WTC11 (cell line): ENCODE measurements around the gene HERC2. TPM values are rescaled to one million over a fixed set of nuclear protein-coding genes. Genes with fewer than 3 reads are reported as not detected.

ENCODE experiments used
- ATAC-seq: fragments of 200-7000 bp; cut with Tn5 transposase; 2 replicates; pipeline ENCODE4 v1.10.0; 2021; ENCODE audit warnings: mild to moderate bottlenecking, moderate library complexity
- CTCF ChIA-PET: fragments of 300-600 bp; sonication (Branson Sonifier 250); formaldehyde crosslinking; loops from one replicate; lab custom pipeline; 2021; ENCODE audit warnings: antibody characterized with exemption; lab: Charles Lee
- POLR2A ChIA-PET: fragments of 350-600 bp; sonication (Branson Sonifier 250); formaldehyde crosslinking; loops from one replicate; lab custom pipeline; 2021; ENCODE audit warnings: antibody characterized with exemption; lab: Charles Lee
- DNase-seq: peaks from one replicate; pipeline ENCODE4 v3.0.0; 2021; ENCODE audit warnings: low spot score
- H3K27ac Mint-ChIP-seq: 2 replicates; pipeline ENCODE4 v1.8.0; 2021; ENCODE audit warnings: mixed read lengths
- H3K27me3 Mint-ChIP-seq: 2 replicates; pipeline ENCODE4 v1.8.0; 2021; ENCODE audit warnings: low read depth, mild to moderate bottlenecking, moderate library complexity, mixed read lengths
- H3K36me3 Mint-ChIP-seq: 2 replicates; pipeline ENCODE4 v1.8.0; 2021; ENCODE audit warnings: mixed read lengths
- H3K4me1 Mint-ChIP-seq: 2 replicates; pipeline ENCODE4 v1.8.0; 2022; ENCODE audit warnings: mixed read lengths
- H3K4me3 Mint-ChIP-seq: 2 replicates; pipeline ENCODE4 v1.8.0; 2021; ENCODE audit warnings: mild to moderate bottlenecking, moderate library complexity, mixed read lengths
- H3K9me3 Mint-ChIP-seq: 2 replicates; pipeline ENCODE4 v1.8.0; 2021; ENCODE audit warnings: mixed read lengths
- ATF3 ChIP-seq: sonication (generic); formaldehyde crosslinking; conservative IDR thresholded peaks from 2 replicates; pipeline ENCODE4 v1.8.1; 2022; ENCODE audit warnings: mild to moderate bottlenecking, missing genetic modification reagents
- CREB1 ChIP-seq: sonication (generic); formaldehyde crosslinking; IDR thresholded peaks from 2 replicates; pipeline ENCODE4 v1.8.0; 2023; ENCODE audit warnings: mild to moderate bottlenecking, missing genetic modification reagents
- CTCF ChIP-seq: fragments of 200-600 bp; IDR thresholded peaks from 2 replicates; pipeline ENCODE4 v1.8.0; 2022; ENCODE audit warnings: antibody characterized with exemption
- ERG ChIP-seq: fragments of 250-450 bp; sonication (Bioruptor Pico); IDR thresholded peaks from 2 replicates; pipeline ENCODE4 v1.8.0; 2021; ENCODE audit warnings: mild to moderate bottlenecking
- GTF2I ChIP-seq: fragments of 250-450 bp; sonication (Bioruptor Pico); conservative IDR thresholded peaks from 2 replicates; pipeline ENCODE4 v1.4.0; 2021; ENCODE audit warnings: mild to moderate bottlenecking
- HMGA2 ChIP-seq: fragments of 250-450 bp; sonication (Bioruptor Pico); IDR thresholded peaks from 2 replicates; pipeline ENCODE4 v1.4.0; 2021; ENCODE audit warnings: mild to moderate bottlenecking, moderate library complexity
- IRF2 ChIP-seq: sonication (generic); formaldehyde crosslinking; IDR thresholded peaks from 2 replicates; pipeline ENCODE4 v1.8.0; 2022; ENCODE audit warnings: low read depth, missing genetic modification reagents, borderline replicate concordance
- JUN ChIP-seq: sonication (generic); formaldehyde crosslinking; IDR thresholded peaks from 2 replicates; pipeline ENCODE4 v1.8.0; 2023; ENCODE audit warnings: mild to moderate bottlenecking, missing genetic modification reagents
- MYBL2 ChIP-seq: sonication (generic); formaldehyde crosslinking; IDR thresholded peaks from 2 replicates; pipeline ENCODE4 v1.8.1; 2023; ENCODE audit warnings: mild to moderate bottlenecking, moderate library complexity, missing genetic modification reagents
- RELA ChIP-seq: sonication (generic); formaldehyde crosslinking; IDR thresholded peaks from 2 replicates; pipeline ENCODE4 v1.8.1; 2022; ENCODE audit warnings: missing genetic modification reagents, mild to moderate bottlenecking, borderline replicate concordance
- STAT6 ChIP-seq: sonication (generic); formaldehyde crosslinking; conservative IDR thresholded peaks from 2 replicates; pipeline ENCODE4 v1.8.1; 2023; ENCODE audit warnings: mild to moderate bottlenecking, low read depth, missing genetic modification reagents, moderate library complexity
- TCF7 ChIP-seq: sonication (generic); formaldehyde crosslinking; IDR thresholded peaks from 2 replicates; pipeline ENCODE4 v1.8.0; 2022; ENCODE audit warnings: mild to moderate bottlenecking, low read depth, missing genetic modification reagents, moderate library complexity
- TP53 ChIP-seq: sonication (generic); formaldehyde crosslinking; IDR thresholded peaks from 2 replicates; pipeline ENCODE4 v1.8.1; 2023; ENCODE audit warnings: mild to moderate bottlenecking, missing genetic modification reagents
- USF1 ChIP-seq: sonication (generic); formaldehyde crosslinking; IDR thresholded peaks from 2 replicates; pipeline ENCODE4 v1.8.0; 2022; ENCODE audit warnings: mild to moderate bottlenecking, missing genetic modification reagents
- ZNF232 ChIP-seq: sonication (generic); formaldehyde crosslinking; IDR thresholded peaks from 2 replicates; pipeline ENCODE4 v1.8.0; 2022; ENCODE audit warnings: mild to moderate bottlenecking, missing genetic modification reagents
- ZNF263 ChIP-seq: sonication (generic); formaldehyde crosslinking; IDR thresholded peaks from 2 replicates; pipeline ENCODE4 v1.8.1; 2022; ENCODE audit warnings: low read depth, mild to moderate bottlenecking, moderate library complexity, missing genetic modification reagents
- ZNF396 ChIP-seq: fragments of 250-450 bp; sonication (Bioruptor Pico); IDR thresholded peaks from 2 replicates; pipeline ENCODE4 v1.8.0; 2021; ENCODE audit warnings: mild to moderate bottlenecking, moderate library complexity, borderline replicate concordance
- ZNF425 ChIP-seq: fragments of 250-450 bp; sonication (Bioruptor Pico); conservative IDR thresholded peaks from 2 replicates; pipeline ENCODE4 v1.9.0; 2021; ENCODE audit warnings: mild to moderate bottlenecking
- total RNA-seq: library from RNA; stranded (reverse); gene quantifications from 3 replicates; pipeline ENCODE4 v1.2.3, GENCODE V29; 2021

HERC2 gene
- total RNA-seq, 1 experiment from 2014 or later, result 81.5 TPM

- TF ChIP-seq STAT6 (CRISPR knock-in tag), result no peak
- TF ChIP-seq ERG, result no peak
- no peak for TF ChIP-seq JUN (CRISPR knock-in tag)
- TF ChIP-seq ATF3 (CRISPR knock-in tag), result no peak
- no peak for TF ChIP-seq GTF2I (CRISPR knock-in tag)
Measured at GRCh38 chr15:28091313-28091712, 230.7 kb downstream of the HERC2 start (continued).

GRCh38 chr15:28086175-28086703 lies 235.7 kb downstream of the HERC2 start:
- ATAC-seq (peak; percentile 100), DNase-seq (peak; percentile 71)
- ChIA-PET POLR2A (no interaction called here), CTCF (interaction anchor here (0.6 to 1.2 kb wide), 6 partner anchors 8 to 638 kb away, joined by 3 to 5 read pairs (median 4); no protein-coding TSS in a partner anchor)
- H3K9me3 Mint-ChIP-seq, result peaks cover 37% of the 10 kb centered on the region
- no peak overlapping the region for H3K4me3 Mint-ChIP-seq
- peaks cover 16% of the 10 kb centered on the region for H3K36me3 Mint-ChIP-seq
- H3K27ac Mint-ChIP-seq, result no peak overlapping the region
- peaks cover 6% of the 10 kb centered on the region for H3K27me3 Mint-ChIP-seq
- no peak for TF ChIP-seq USF1 (CRISPR knock-in tag)
- TF ChIP-seq ERG, result no peak
- no peak for TF ChIP-seq TCF7 (CRISPR knock-in tag)
- peak; percentile 60 for TF ChIP-seq CTCF
- H3K4me1 Mint-ChIP-seq, result no peaks in the 10 kb centered on the region

- Mint-ChIP-seq H3K4me1 (no peaks in the 10 kb centered on the region), H3K27ac (no peak overlapping the region), H3K9me3 (peaks cover 30% of the 10 kb centered on the region), H3K4me3 (no peak overlapping the region), H3K27me3 (peaks cover 5% of the 10 kb centered on the region), H3K36me3 (peaks cover 14% of the 10 kb centered on the region)
- ChIA-PET POLR2A (no interaction called here), CTCF (interaction anchor here (0.6 to 1.3 kb wide), 7 partner anchors 9 to 639 kb away, joined by 3 to 5 read pairs (median 4); no protein-coding TSS in a partner anchor)
- peak; percentile 13; the same call in 1 of the 2 replicates for ATAC-seq
- DNase-seq, result no peak
- no peak for TF ChIP-seq RELA (CRISPR knock-in tag)
- TF ChIP-seq IRF2, result no peak
- TF ChIP-seq STAT6 (CRISPR knock-in tag), result no peak
- no peak for TF ChIP-seq MYBL2
- no peak for TF ChIP-seq ZNF396 (CRISPR knock-in tag)
- TF ChIP-seq TP53 (CRISPR knock-in tag), result no peak
- no peak for TF ChIP-seq ZNF232
- TF ChIP-seq ZNF425 (CRISPR knock-in tag), result no peak
- no peak for TF ChIP-seq HMGA2 (CRISPR knock-in tag)
- TF ChIP-seq CREB1 (CRISPR knock-in tag), result no peak
- TF ChIP-seq ZNF263 (CRISPR knock-in tag), result no peak
Measured at GRCh38 chr15:28085489-28086174, 236.3 kb downstream of the HERC2 start.
